HCT116 (cell line): ENCODE measurements around the gene SEC16B. TPM values are rescaled to one million over a fixed set of nuclear protein-coding genes. Genes with fewer than 3 reads are reported as not detected.

Experiments
- ATAC-seq: fragments of 200-7000 bp; cut with Tn5 transposase; 2 replicates; pipeline ENCODE4 v1.9.1; 2020; ENCODE audit warnings: mild to moderate bottlenecking, moderate library complexity
- BruUV-seq: library from RNA; stranded (reverse); fragments of 400-500 nt; replicated peaks from 2 replicates; lab custom pipeline; 2021; lab: Mats Ljungman, UMichigan
- CTCF ChIA-PET: fragments of 300-600 bp; sonication (Branson Sonifier 250); formaldehyde crosslinking; loops from one replicate; lab custom pipeline; 2021; ENCODE audit warnings: antibody characterized with exemption; lab: Charles Lee
- POLR2A ChIA-PET: fragments of 300-600, 350-600 bp; sonication (Branson Sonifier 250); formaldehyde crosslinking; loops from one replicate; lab custom pipeline; 2021; ENCODE audit warnings: antibody characterized with exemption; lab: Charles Lee
- RAD21 ChIA-PET, 2 experiments: fragments of 300-600 bp; sonication (Branson Sonifier 250); formaldehyde crosslinking; loops; one replicate each; lab custom pipeline; 2023; ENCODE audit warnings: low total read pairs in 2 of 2; ENCODE audit not compliant: uncharacterized antibody in 2 of 2, unreplicated experiment in 2 of 2, low non-redundant PET in 1 of 2; lab: Charles Lee
- DNase-seq: peaks from one replicate; pipeline ENCODE4 v3.0.0-alpha.2; 2010; ENCODE audit warnings: low read depth, low spot score
- H2AFZ ChIP-seq: fragments of 200-600 bp; shearing (Covaris generic), sonication (generic); 2 replicates; pipeline ENCODE4 v1.6.1; 2017; ENCODE audit warnings: low read depth, mixed run types, mixed read lengths, antibody characterized with exemption, low read length; ENCODE audit not compliant: poor library complexity, severe bottlenecking
- H3K27ac ChIP-seq: 2 replicates; pipeline ENCODE4 v1.5.1; 2012; ENCODE audit warnings: low read depth, low read length
- H3K27me3 ChIP-seq: fragments of 200-600 bp; sonication (generic); 2 replicates; pipeline ENCODE4 v1.6.1; 2016; ENCODE audit warnings: mixed run types, low read length, mixed read lengths; ENCODE audit not compliant: insufficient read depth
- H3K36me3 ChIP-seq, 2 experiments: fragments of 200-500 bp in 1 of 2; fragments of 200-600 bp in 1 of 2; sonication (Bioruptor generic) in 1 of 2; sonication (generic) in 1 of 2; 2 replicates each; pipeline versions ENCODE4 v1.5.1 to v1.6.1; 2014 to 2016; ENCODE audit warnings: low read length in 2 of 2, inconsistent platforms in 1 of 2, mixed read lengths in 1 of 2, mixed run types in 1 of 2; ENCODE audit not compliant: insufficient read depth in 2 of 2, control insufficient read depth in 1 of 2
- H3K4me1 ChIP-seq, 2 experiments: fragments of 200-600 bp in 1 of 2; sonication (generic) in 1 of 2; 2 replicates each; pipeline versions ENCODE4 v1.5.1 to v1.6.1; 2012 to 2017; ENCODE audit warnings: low read length in 2 of 2, inconsistent platforms in 1 of 2, mild to moderate bottlenecking in 1 of 2, mixed read lengths in 1 of 2, mixed run types in 1 of 2, moderate library complexity in 1 of 2; ENCODE audit not compliant: insufficient read depth in 2 of 2, control insufficient read depth in 1 of 2
- H3K4me2 ChIP-seq: fragments of 200-600 bp; sonication (generic); 2 replicates; pipeline ENCODE4 v1.6.1; 2017; ENCODE audit warnings: mixed run types, low read length, mixed read lengths
- H3K4me3 ChIP-seq, 2 experiments: fragments of 200-600 bp in 1 of 2; sonication (generic) in 1 of 2; replicated peaks in 1 of 2; 2 replicates each; pipeline ENCODE4 v1.5.1; 2011 to 2016; ENCODE audit warnings: low read length in 2 of 2, control low read depth in 1 of 2, low read depth in 1 of 2, mild to moderate bottlenecking in 1 of 2, mixed read lengths in 1 of 2, mixed run types in 1 of 2
- H3K79me2 ChIP-seq: fragments of 200-600 bp; sonication (generic); 2 replicates; pipeline ENCODE4 v1.6.1; 2017; ENCODE audit warnings: mild to moderate bottlenecking, mixed run types, low read length, moderate library complexity, mixed read lengths; ENCODE audit not compliant: insufficient read depth
- H3K9ac ChIP-seq: fragments of 200-600 bp; sonication (generic); 2 replicates; pipeline ENCODE4 v1.6.1; 2016; ENCODE audit warnings: low read length, mixed read lengths
- H3K9me2 ChIP-seq: fragments of 200-600 bp; sonication (generic), shearing (Covaris generic); 2 replicates; pipeline ENCODE4 v1.6.1; 2017; ENCODE audit warnings: mixed run types, mild to moderate bottlenecking, moderate library complexity; ENCODE audit not compliant: insufficient read depth
- H3K9me3 ChIP-seq, 2 experiments: fragments of 200-500 bp in 1 of 2; fragments of 200-600 bp in 1 of 2; sonication (Bioruptor generic) in 1 of 2; sonication (generic) in 1 of 2; 2 replicates each; pipeline ENCODE4 v1.6.1; 2014 to 2017; ENCODE audit warnings: low read length in 2 of 2, mixed read lengths in 2 of 2, inconsistent platforms in 1 of 2, low read depth in 1 of 2, mild to moderate bottlenecking in 1 of 2, mixed run types in 1 of 2, moderate library complexity in 1 of 2; ENCODE audit not compliant: control insufficient read depth in 1 of 2, insufficient read depth in 1 of 2
- H4K20me1 ChIP-seq: fragments of 200-600 bp; sonication (generic), shearing (Covaris generic); 2 replicates; pipeline ENCODE4 v1.6.1; 2017; ENCODE audit warnings: mixed run types, mild to moderate bottlenecking, moderate library complexity; ENCODE audit not compliant: insufficient read depth
- CBX3 ChIP-seq: IDR thresholded peaks from 2 replicates; pipeline ENCODE4 v1.6.1; 2012; ENCODE audit warnings: low read depth
- ELF1 ChIP-seq: IDR thresholded peaks from 2 replicates; pipeline ENCODE4 v1.6.1; 2012; ENCODE audit warnings: low read depth, borderline replicate concordance
- POLR2AphosphoS5 ChIP-seq: IDR thresholded peaks from 2 replicates; pipeline ENCODE4 v1.6.1; 2011; ENCODE audit warnings: mild to moderate bottlenecking, low read depth, low read length, moderate library complexity
- RAD21 ChIP-seq: IDR thresholded peaks from 2 replicates; pipeline ENCODE4 v1.6.1; 2012; ENCODE audit warnings: low read depth, mild to moderate bottlenecking
- REST ChIP-seq: IDR thresholded peaks from 2 replicates; pipeline ENCODE4 v1.6.1; 2012; ENCODE audit warnings: low read depth
- SP1 ChIP-seq: IDR thresholded peaks from 2 replicates; pipeline ENCODE4 v1.6.1; 2012; ENCODE audit warnings: low read depth
- TCF7L2 ChIP-seq: IDR thresholded peaks from 2 replicates; pipeline ENCODE4 v1.7.0; 2011; ENCODE audit warnings: borderline replicate concordance, inconsistent platforms; ENCODE audit not compliant: insufficient read depth, insufficient read length; ENCODE audit errors: extremely low read depth
- ZNF274 ChIP-seq: fragments of 200-500 bp; sonication (Bioruptor generic); IDR thresholded peaks from 2 replicates; pipeline ENCODE4 v1.6.1; 2014; ENCODE audit warnings: mild to moderate bottlenecking, low read depth, low read length, inconsistent platforms
- intact Hi-C: fragments of 100-400 bp; cut with micrococcal nuclease; formaldehyde crosslinking; loops from 2 replicates; pipeline ENCODE4 v1.10.0; 2022
- total RNA-seq: library from RNA; stranded (reverse); gene quantifications from one replicate; pipeline ENCODE4 v1.2.1, GENCODE V29; 2021; ENCODE audit not compliant: unreplicated experiment

SEC16B gene
- total RNA-seq, 1 experiment from 2014 or later: 1.2 TPM

- Histone ChIP-seq H3K9ac (no peak overlapping the region), H3K4me1 (no peaks in the 10 kb centered on the region), H3K27ac (no peak overlapping the region), H3K79me2 (no peaks in the 10 kb centered on the region), H3K9me3 (no peaks in the 10 kb centered on the region), H3K27me3 (peaks cover 50% of the 10 kb centered on the region), H2AFZ (no peak overlapping the region), H3K36me3 (no peaks in the 10 kb centered on the region), H4K20me1 (no peaks in the 10 kb centered on the region), H3K4me3 (no peak overlapping the region), H3K4me2 (no peak overlapping the region), H3K9me2 (no peaks in the 10 kb centered on the region)
- no peak for DNase-seq
- no TSS peak for BruUV-seq
- TF ChIP-seq ZNF274 (no peak), TCF7L2 (no peak), CBX3 (no peak), ELF1 (no peak), RAD21 (no peak), REST (no peak), SP1 (no peak), POLR2AphosphoS5 (no peak)
- ChIA-PET RAD21 (no interaction called here), POLR2A (no interaction called here), CTCF (no interaction called here)
- ATAC-seq: no peak
- intact Hi-C loops: no loop called here
Measured at GRCh38 chr1:177909416-177909815, 60.4 kb downstream of the SEC16B start.
